NCI-H748 treated with DMSO at 0.1 percent for 48 hours (cell line): ENCODE results near the gene ATRN.

Experiments
- DNase-seq: peaks from one replicate; lab custom pipeline; 2025; lab: John Stamatoyannopoulos, UW

ATRN gene

GRCh38 chr20:3658716-3659491 lies 188.1 kb downstream of the ATRN start:
- DNase-seq, result no peak

GRCh38 chr20:3659492-3660261 lies 188.9 kb downstream of the ATRN start:
- DNase-seq, result no peak

- no peak for DNase-seq
These were observed 189.6 kb downstream of the ATRN start for GRCh38 chr20:3660262-3661059.

- no peak for DNase-seq
These were observed 190.4 kb downstream of the ATRN start for GRCh38 chr20:3661060-3661813.

GRCh38 chr20:3661814-3662665 lies 191.2 kb downstream of the ATRN start:
- DNase-seq, result no peak

- no peak for DNase-seq
These were observed 192.3 kb downstream of the ATRN start, which contains the start of gene GFRA4 for GRCh38 chr20:3663031-3663701. Gene GFRA4, minus strand, starts transcription at chr20:3663399. Its CDS starts 0 bp downstream, at chr20:3663399.

GRCh38 chr20:3663858-3664257 lies 193.0 kb downstream of the ATRN start:
- no peak for DNase-seq

GRCh38 chr20:3667434-3668037 lies 196.7 kb downstream of the ATRN start:
- DNase-seq, result no peak

- DNase-seq, result no peak
These were observed 199.0 kb downstream of the ATRN start for GRCh38 chr20:3669710-3670367.

GRCh38 chr20:3670511-3670910 lies 199.7 kb downstream of the ATRN start:
- DNase-seq, result no peak

GRCh38 chr20:3670945-3671344 lies 200.1 kb downstream of the ATRN start:
- DNase-seq, result no peak

- no peak for DNase-seq
These were observed 201.2 kb downstream of the ATRN start for GRCh38 chr20:3671986-3672546.

- no peak for DNase-seq
These were observed 201.8 kb downstream of the ATRN start for GRCh38 chr20:3672547-3673171.

- DNase-seq, result no peak
These were observed 202.6 kb downstream of the ATRN start for GRCh38 chr20:3673221-3674070.

GRCh38 chr20:3674447-3674846 lies 203.6 kb downstream of the ATRN start:
- DNase-seq, result no peak

- no peak for DNase-seq
These were observed 204.4 kb downstream of the ATRN start for GRCh38 chr20:3674995-3675900.
